Measurements from ENCODE around the gene STARD13.

The STARD13 gene

GRCh38 chr13:33287142-33287882, 1.8 kb upstream of the STARD13 start:
- Mint-ChIP-seq H3K36me3 (no peaks in the 10 kb centered on the region), H3K4me1 (peaks cover 13% of the 10 kb centered on the region), H3K9me3 (no peaks in the 10 kb centered on the region), H3K4me3 (no peak overlapping the region), H3K27ac (no peak overlapping the region), H3K27me3 (peaks cover 21% of the 10 kb centered on the region)
- no peak for ATAC-seq

GRCh38 chr13:33286128-33286527, 573 bp upstream of the STARD13 start:
- peak overlapping the region; percentile 77 for H3K4me3 Mint-ChIP-seq
- H3K27ac Mint-ChIP-seq: peak overlapping the region; percentile 53
- ATAC-seq: no peak
- H3K27me3 Mint-ChIP-seq: peaks cover 21% of the 10 kb centered on the region
- peaks cover 13% of the 10 kb centered on the region for H3K4me1 Mint-ChIP-seq
- no peaks in the 10 kb centered on the region for H3K9me3 Mint-ChIP-seq
- no peaks in the 10 kb centered on the region for H3K36me3 Mint-ChIP-seq

DNA sequence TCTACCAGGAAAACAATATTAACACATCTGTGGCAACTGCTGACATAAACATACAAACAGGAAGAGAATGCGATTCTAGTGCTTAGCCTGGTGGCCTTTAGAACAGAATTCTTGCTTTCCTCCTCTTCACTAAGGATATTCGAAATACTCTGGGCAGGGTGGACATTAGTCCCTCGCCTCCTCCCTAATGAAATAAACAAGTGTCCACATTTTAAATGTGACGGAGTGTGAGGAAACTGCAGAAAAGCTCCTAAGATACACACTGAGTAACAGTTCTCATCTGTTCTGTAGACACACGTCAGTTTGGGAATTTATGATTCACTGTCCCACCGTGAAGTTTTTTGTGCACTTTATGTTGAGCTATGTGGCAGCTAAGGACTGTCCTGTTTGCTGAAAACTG, 639 bp downstream of the STARD13 start:
- no peak overlapping the region for H3K27ac Mint-ChIP-seq
- no peaks in the 10 kb centered on the region for H3K36me3 Mint-ChIP-seq
- H3K9me3 Mint-ChIP-seq: no peaks in the 10 kb centered on the region
- H3K4me1 Mint-ChIP-seq: peaks cover 13% of the 10 kb centered on the region
- peak overlapping the region; percentile 77 for H3K4me3 Mint-ChIP-seq
- peaks cover 21% of the 10 kb centered on the region for H3K27me3 Mint-ChIP-seq
- no peak for ATAC-seq

GRCh38 chr13:33284031-33284430, 1.5 kb downstream of the STARD13 start:
- H3K9me3 Mint-ChIP-seq: no peaks in the 10 kb centered on the region
- H3K4me1 Mint-ChIP-seq: peaks cover 13% of the 10 kb centered on the region
- no peak overlapping the region for H3K27ac Mint-ChIP-seq
- peaks cover 21% of the 10 kb centered on the region for H3K27me3 Mint-ChIP-seq
- H3K4me3 Mint-ChIP-seq: no peak overlapping the region
- ATAC-seq: no peak
- H3K36me3 Mint-ChIP-seq: no peaks in the 10 kb centered on the region

DNA sequence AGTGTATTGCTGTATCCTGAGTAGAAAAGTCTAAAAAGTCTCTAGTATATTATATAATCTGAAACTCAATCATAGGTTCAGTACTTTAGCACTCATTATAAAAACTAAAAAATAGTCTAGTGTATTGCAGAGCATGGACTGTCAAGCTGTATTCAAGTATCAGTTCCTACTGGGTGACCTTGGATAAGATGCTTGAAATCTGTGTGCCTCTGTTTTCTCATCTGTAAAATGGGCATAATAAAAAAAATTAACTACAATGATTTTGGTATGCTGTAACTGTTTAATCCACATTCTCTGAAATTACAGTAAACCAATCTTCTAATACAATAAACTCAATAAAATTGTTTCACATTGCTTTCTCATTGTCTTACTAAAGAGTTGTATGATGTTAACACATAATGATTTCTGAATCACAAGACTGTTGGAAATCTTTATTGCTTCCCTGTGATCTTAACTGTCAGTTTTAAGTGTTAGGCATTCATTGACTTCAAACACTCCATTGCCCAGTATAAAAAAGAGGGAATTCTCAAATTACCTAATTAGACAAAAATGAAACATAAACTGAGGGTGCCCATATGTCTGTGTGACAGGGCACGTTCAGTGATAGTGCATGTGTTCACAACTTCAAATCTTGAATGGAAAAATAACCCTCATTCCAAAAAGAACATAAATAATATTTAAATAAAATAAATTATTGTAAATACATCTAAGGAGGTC, 2.2 kb downstream of the STARD13 start:
- Mint-ChIP-seq H3K36me3 (no peaks in the 10 kb centered on the region), H3K4me3 (no peak overlapping the region), H3K27ac (no peak overlapping the region), H3K27me3 (peaks cover 21% of the 10 kb centered on the region), H3K9me3 (no peaks in the 10 kb centered on the region), H3K4me1 (peaks cover 13% of the 10 kb centered on the region)
- ATAC-seq: no peak

GRCh38 chr13:33281951-33282595, 3.5 kb downstream of the STARD13 start:
- H3K27me3 Mint-ChIP-seq: peaks cover 15% of the 10 kb centered on the region
- no peak overlapping the region for H3K4me3 Mint-ChIP-seq
- no peaks in the 10 kb centered on the region for H3K36me3 Mint-ChIP-seq
- H3K9me3 Mint-ChIP-seq: no peaks in the 10 kb centered on the region
- no peak overlapping the region for H3K27ac Mint-ChIP-seq
- no peak for ATAC-seq
- H3K4me1 Mint-ChIP-seq: peaks cover 13% of the 10 kb centered on the region

- Mint-ChIP-seq H3K27ac (no peak overlapping the region), H3K36me3 (no peaks in the 10 kb centered on the region), H3K4me3 (no peak overlapping the region), H3K27me3 (peaks cover 9% of the 10 kb centered on the region), H3K9me3 (no peaks in the 10 kb centered on the region), H3K4me1 (peaks cover 9% of the 10 kb centered on the region)
- ATAC-seq: no peak
Measured at GRCh38 chr13:33280923-33281322, 4.6 kb downstream of the STARD13 start.

DNA sequence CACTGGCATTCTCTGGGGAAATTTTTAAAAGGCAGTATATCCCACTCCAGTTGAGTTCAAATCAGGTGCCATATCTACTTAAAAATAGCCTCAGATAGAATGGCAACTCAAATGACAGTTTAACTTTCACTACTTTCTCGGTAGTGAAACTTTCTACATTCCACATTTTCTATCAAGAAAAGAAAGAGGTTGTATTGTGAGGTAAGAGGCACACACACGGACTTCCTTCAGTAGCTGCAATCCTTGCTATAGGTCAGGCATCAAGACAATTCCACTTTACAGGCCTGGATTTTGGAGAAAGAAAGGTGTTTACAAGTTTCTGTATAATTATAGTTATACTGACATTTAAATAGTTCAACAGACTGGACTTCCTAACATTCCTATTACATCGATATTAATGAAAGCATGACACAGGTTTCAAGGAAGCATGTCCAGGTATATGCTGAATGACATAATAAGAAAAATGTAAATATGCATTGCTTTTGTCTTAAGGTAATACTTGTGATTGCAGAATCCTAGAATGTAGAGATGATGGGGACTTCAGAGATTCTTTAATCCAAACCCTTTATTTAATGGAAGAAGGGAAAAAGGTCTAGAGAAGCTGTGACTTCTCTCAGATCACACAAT, 5.2 kb downstream of the STARD13 start:
- H3K4me1 Mint-ChIP-seq: peaks cover 4% of the 10 kb centered on the region
- H3K27me3 Mint-ChIP-seq: peaks cover 3% of the 10 kb centered on the region
- H3K9me3 Mint-ChIP-seq: no peaks in the 10 kb centered on the region
- no peak overlapping the region for H3K27ac Mint-ChIP-seq
- H3K4me3 Mint-ChIP-seq: no peak overlapping the region
- ATAC-seq: no peak
- no peaks in the 10 kb centered on the region for H3K36me3 Mint-ChIP-seq

- Mint-ChIP-seq H3K36me3 (no peaks in the 10 kb centered on the region), H3K27ac (no peak overlapping the region)
- no peak for ATAC-seq
Measured at GRCh38 chr13:33279414-33280278, 5.9 kb downstream of the STARD13 start.

DNA sequence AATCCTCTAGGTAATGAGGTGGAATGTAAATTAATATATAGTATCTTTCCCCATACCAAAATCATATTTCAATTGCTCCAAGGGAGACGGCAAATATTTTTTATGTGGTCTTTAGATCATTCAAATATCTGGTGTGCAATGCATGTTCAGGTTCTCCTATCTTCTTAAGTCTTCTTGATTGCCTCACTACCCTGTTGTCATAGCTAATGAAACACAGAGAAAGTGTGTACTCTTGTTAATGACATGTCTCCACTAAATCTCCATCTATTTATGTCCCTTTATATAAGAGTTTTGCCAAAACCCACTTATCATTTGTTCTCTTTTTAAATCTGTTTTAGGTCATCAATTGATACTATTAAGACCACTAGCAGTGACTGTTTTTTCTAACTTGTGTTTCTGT, 6.6 kb downstream of the STARD13 start:
- Mint-ChIP-seq H3K4me1 (no peaks in the 10 kb centered on the region), H3K4me3 (no peak overlapping the region), H3K27me3 (no peaks in the 10 kb centered on the region), H3K36me3 (no peaks in the 10 kb centered on the region), H3K27ac (no peak overlapping the region), H3K9me3 (no peaks in the 10 kb centered on the region)
- no peak for ATAC-seq

More at GRCh38 chr13:33279414-33280278, 5.9 kb downstream of the STARD13 start:
- H3K4me3 Mint-ChIP-seq: no peak overlapping the region
- H3K4me1 Mint-ChIP-seq: no peaks in the 10 kb centered on the region
- H3K9me3 Mint-ChIP-seq: no peaks in the 10 kb centered on the region
- no peaks in the 10 kb centered on the region for H3K27me3 Mint-ChIP-seq

- H3K4me1 Mint-ChIP-seq: no peaks in the 10 kb centered on the region
- no peaks in the 10 kb centered on the region for H3K9me3 Mint-ChIP-seq
- H3K4me3 Mint-ChIP-seq: no peak overlapping the region
- ATAC-seq: no peak
- H3K36me3 Mint-ChIP-seq: no peaks in the 10 kb centered on the region
- no peak overlapping the region for H3K27ac Mint-ChIP-seq
- no peaks in the 10 kb centered on the region for H3K27me3 Mint-ChIP-seq
Measured at GRCh38 chr13:33277946-33278345, 7.6 kb downstream of the STARD13 start.

GRCh38 chr13:33277037-33277740, 8.4 kb downstream of the STARD13 start:
- H3K4me1 Mint-ChIP-seq: no peaks in the 10 kb centered on the region
- no peaks in the 10 kb centered on the region for H3K27me3 Mint-ChIP-seq
- H3K36me3 Mint-ChIP-seq: no peaks in the 10 kb centered on the region
- no peak overlapping the region for H3K27ac Mint-ChIP-seq
- no peaks in the 10 kb centered on the region for H3K9me3 Mint-ChIP-seq
- H3K4me3 Mint-ChIP-seq: no peak overlapping the region
- no peak for ATAC-seq

GRCh38 chr13:33276570-33276969, 9.0 kb downstream of the STARD13 start:
- no peak for ATAC-seq
- Mint-ChIP-seq H3K4me3 (no peak overlapping the region), H3K4me1 (no peaks in the 10 kb centered on the region)

DNA sequence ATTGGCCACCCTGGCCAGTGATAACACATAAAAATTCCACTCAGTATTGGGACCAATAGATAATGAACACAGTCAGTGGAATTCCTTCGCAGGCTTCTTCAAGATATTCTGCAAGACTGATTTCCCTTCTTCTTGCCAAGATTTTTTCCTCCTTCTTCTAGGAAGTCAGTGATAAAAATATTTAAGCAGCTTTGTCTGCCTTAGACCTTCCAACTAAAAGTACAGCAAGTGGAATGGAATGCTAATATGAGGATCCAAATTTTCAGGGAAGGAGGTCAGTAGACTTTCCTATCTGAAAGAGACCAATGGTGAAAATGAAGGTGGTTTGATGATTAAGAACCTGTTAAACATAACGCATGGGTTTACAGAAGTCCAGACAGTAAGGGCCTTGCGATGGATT, 9.6 kb downstream of the STARD13 start:
- peaks cover 10% of the 10 kb centered on the region for H3K27me3 Mint-ChIP-seq
- no peak overlapping the region for H3K4me3 Mint-ChIP-seq

More at GRCh38 chr13:33276570-33276969, 9.0 kb downstream of the STARD13 start:
- H3K36me3 Mint-ChIP-seq: no peaks in the 10 kb centered on the region
- H3K9me3 Mint-ChIP-seq: no peaks in the 10 kb centered on the region
- peaks cover 4% of the 10 kb centered on the region for H3K27me3 Mint-ChIP-seq
- no peak overlapping the region for H3K27ac Mint-ChIP-seq

More for the DNA sequence above, 9.6 kb downstream of the STARD13 start:
- no peak overlapping the region for H3K27ac Mint-ChIP-seq
- H3K4me1 Mint-ChIP-seq: no peaks in the 10 kb centered on the region
- H3K9me3 Mint-ChIP-seq: no peaks in the 10 kb centered on the region
- no peak for ATAC-seq
- H3K36me3 Mint-ChIP-seq: no peaks in the 10 kb centered on the region
